ENCODE data around the gene HGD. TPM values are rescaled to one million over a fixed set of nuclear protein-coding genes. Genes with fewer than 3 reads are reported as not detected.
A peak's percentile ranks its signal among the peaks of the same experiment; 100 is the strongest.
"Not testable (repeated sequence)": the region's sequence is repeated elsewhere in the genome, so short reads cannot be mapped to it uniquely, and the experiment has no call there.

Gene HGD
- total RNA-seq, 1 donor from 2014 or later: 0.52 TPM

DNA sequence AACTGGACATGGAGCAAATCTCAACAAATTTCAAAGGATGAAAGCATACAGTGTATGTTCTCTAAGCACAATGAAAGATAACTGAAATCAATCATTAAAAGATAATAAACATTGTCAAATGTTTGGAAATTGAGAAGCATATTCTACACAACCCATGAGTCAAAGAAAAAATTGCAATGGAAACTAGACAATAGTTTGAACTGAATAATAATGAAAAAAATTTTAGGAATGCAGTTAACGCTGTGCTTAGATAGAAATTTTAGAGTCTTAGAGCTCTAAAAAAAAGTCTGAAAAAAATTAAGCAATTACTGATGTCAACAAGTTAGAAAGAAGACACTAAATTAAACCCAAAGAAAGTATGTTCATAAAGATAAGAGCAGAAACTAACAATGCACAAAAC is 44.8 kb upstream of the HGD start:
- Histone ChIP-seq H3K4me1 (ENCODE audit: insufficient read depth, low read length) (no peaks in the 10 kb centered on the region), H4K20me1 (ENCODE audit: insufficient read depth, low read length) (no peaks in the 10 kb centered on the region), H3K4me2 (ENCODE audit: low read length) (no peak overlapping the region), H3K36me3 (ENCODE audit: insufficient read depth, low read length) (no peaks in the 10 kb centered on the region), H3K9me3 (ENCODE audit: insufficient read depth, low read depth, low read length) (no peaks in the 10 kb centered on the region), H3K4me3 (ENCODE audit: insufficient read depth, low read depth, low read length) (no peak overlapping the region), H3K27me3 (ENCODE audit: insufficient read depth, low read length) (no peaks in the 10 kb centered on the region), H2AFZ (ENCODE audit: low read depth, low read length) (no peak overlapping the region), H3K27ac (ENCODE audit: low read depth, low read length) (no peak overlapping the region), H3K79me2 (ENCODE audit: insufficient read depth, low read length) (no peaks in the 10 kb centered on the region), H3K9ac (ENCODE audit: low read length) (no peak overlapping the region)
- no peak for TF ChIP-seq EZH2 (IDR thresholded peaks at IDR 0.05; ENCODE audit: insufficient read depth, low read length)
- TF ChIP-seq, protein P1, sequence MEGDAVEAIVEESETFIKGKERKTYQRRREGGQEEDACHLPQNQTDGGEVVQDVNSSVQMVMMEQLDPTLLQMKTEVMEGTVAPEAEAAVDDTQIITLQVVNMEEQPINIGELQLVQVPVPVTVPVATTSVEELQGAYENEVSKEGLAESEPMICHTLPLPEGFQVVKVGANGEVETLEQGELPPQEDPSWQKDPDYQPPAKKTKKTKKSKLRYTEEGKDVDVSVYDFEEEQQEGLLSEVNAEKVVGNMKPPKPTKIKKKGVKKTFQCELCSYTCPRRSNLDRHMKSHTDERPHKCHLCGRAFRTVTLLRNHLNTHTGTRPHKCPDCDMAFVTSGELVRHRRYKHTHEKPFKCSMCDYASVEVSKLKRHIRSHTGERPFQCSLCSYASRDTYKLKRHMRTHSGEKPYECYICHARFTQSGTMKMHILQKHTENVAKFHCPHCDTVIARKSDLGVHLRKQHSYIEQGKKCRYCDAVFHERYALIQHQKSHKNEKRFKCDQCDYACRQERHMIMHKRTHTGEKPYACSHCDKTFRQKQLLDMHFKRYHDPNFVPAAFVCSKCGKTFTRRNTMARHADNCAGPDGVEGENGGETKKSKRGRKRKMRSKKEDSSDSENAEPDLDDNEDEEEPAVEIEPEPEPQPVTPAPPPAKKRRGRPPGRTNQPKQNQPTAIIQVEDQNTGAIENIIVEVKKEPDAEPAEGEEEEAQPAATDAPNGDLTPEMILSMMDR (IDR thresholded peaks at IDR 0.05; ENCODE audit: insufficient read depth, low read depth, low read length): no peak
- H3K27me3 Mint-ChIP-seq (ENCODE audit: low read depth, unreplicated experiment): no peaks in the 10 kb centered on the region
- H3K27ac Mint-ChIP-seq (ENCODE audit: unreplicated experiment): no peak overlapping the region
- H3K36me3 Mint-ChIP-seq (ENCODE audit: low read depth, unreplicated experiment): no peaks in the 10 kb centered on the region
- peaks cover 3% of the 10 kb centered on the region for H3K9me3 Mint-ChIP-seq (ENCODE audit: unreplicated experiment)
- no peak overlapping the region for H3K4me3 Mint-ChIP-seq (ENCODE audit: unreplicated experiment)
- peaks cover 3% of the 10 kb centered on the region for H3K4me1 Mint-ChIP-seq (ENCODE audit: low read depth, unreplicated experiment)
- FAIRE-seq (peak; percentile 26), DNase-seq (ENCODE audit: low read depth) (peak; percentile 14)

DNA sequence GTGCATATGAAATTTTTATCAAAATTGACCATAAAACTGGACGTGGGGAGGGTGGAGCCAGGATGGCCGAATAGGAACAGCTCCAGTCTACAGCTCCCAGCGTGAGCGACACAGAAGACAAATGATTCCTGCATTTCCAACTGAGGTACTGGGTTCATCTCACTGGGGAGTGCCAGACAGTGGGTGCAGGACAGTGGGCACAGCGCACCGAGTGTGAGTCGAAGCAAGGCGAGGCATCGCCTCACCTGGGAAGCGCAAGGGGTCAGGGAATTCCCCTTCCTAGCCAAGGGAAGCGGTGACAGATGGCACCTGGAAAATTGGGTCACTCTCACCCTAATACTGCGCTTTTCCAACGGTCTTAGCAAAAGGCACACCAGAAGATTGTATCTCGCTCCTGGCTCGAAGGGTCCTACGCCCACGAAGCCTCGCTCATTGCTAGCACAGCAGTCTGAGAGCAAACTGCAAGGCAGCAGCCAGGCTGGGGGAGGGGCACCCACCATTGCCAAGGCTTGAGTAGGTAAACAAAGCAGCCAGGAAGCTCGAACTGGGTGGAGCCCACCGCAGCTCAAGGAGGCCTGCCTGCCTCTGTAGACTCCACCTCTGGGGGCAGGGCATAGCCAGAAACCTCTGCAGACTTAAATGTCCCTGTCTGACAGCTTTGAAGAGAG is 37.3 kb upstream of the HGD start:
- not testable (repeated sequence) for H2AFZ ChIP-seq (ENCODE audit: low read depth, low read length); FAIRE-seq; H3K4me2 ChIP-seq (ENCODE audit: low read length); H3K27me3 Mint-ChIP-seq (ENCODE audit: low read depth, unreplicated experiment); H3K4me1 Mint-ChIP-seq (ENCODE audit: low read depth, unreplicated experiment); H3K9me3 ChIP-seq (ENCODE audit: insufficient read depth, low read depth, low read length); H3K27ac Mint-ChIP-seq (ENCODE audit: unreplicated experiment); H3K36me3 Mint-ChIP-seq (ENCODE audit: low read depth, unreplicated experiment); H3K4me1 ChIP-seq (ENCODE audit: insufficient read depth, low read length); H3K27ac ChIP-seq (ENCODE audit: low read depth, low read length); H3K4me3 Mint-ChIP-seq (ENCODE audit: unreplicated experiment); H3K4me3 ChIP-seq (ENCODE audit: insufficient read depth, low read depth, low read length); H3K9me3 Mint-ChIP-seq (ENCODE audit: unreplicated experiment); H3K36me3 ChIP-seq (ENCODE audit: insufficient read depth, low read length); H4K20me1 ChIP-seq (ENCODE audit: insufficient read depth, low read length); H3K27me3 ChIP-seq (ENCODE audit: insufficient read depth, low read length); H3K9ac ChIP-seq (ENCODE audit: low read length); H3K79me2 ChIP-seq (ENCODE audit: insufficient read depth, low read length); DNase-seq (ENCODE audit: low read depth)

DNA sequence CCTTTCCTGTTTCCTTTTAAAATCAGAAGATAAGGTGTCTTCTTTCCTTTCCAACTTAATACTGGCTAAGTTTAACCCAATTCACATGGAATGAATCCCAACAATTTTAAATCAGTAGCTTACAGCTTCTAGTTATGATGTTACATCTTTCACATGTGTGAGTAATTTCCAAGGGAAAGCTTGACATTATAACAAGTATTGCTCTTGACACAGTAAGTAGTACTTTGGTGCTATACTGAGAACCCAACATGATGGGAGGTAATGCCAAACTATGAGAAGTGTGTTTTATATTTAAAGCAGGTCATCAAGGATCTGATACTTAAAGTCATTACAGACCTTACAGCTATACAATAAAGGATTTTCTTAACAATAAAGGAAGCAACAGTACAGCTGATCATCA is 31.2 kb upstream of the HGD start:
- H3K27ac Mint-ChIP-seq (ENCODE audit: unreplicated experiment): no peak overlapping the region
- Histone ChIP-seq H3K4me3 (ENCODE audit: insufficient read depth, low read depth, low read length) (no peak overlapping the region), H3K27ac (ENCODE audit: low read depth, low read length) (no peak overlapping the region), H3K4me1 (ENCODE audit: insufficient read depth, low read length) (no peaks in the 10 kb centered on the region), H3K4me2 (ENCODE audit: low read length) (no peak overlapping the region), H2AFZ (ENCODE audit: low read depth, low read length) (no peak overlapping the region), H3K9me3 (ENCODE audit: insufficient read depth, low read depth, low read length) (no peaks in the 10 kb centered on the region), H3K9ac (ENCODE audit: low read length) (no peak overlapping the region), H3K27me3 (ENCODE audit: insufficient read depth, low read length) (no peaks in the 10 kb centered on the region), H3K79me2 (ENCODE audit: insufficient read depth, low read length) (peaks cover 6% of the 10 kb centered on the region), H4K20me1 (ENCODE audit: insufficient read depth, low read length) (no peaks in the 10 kb centered on the region), H3K36me3 (ENCODE audit: insufficient read depth, low read length) (no peaks in the 10 kb centered on the region)
- H3K4me1 Mint-ChIP-seq (ENCODE audit: low read depth, unreplicated experiment): peaks cover 3% of the 10 kb centered on the region
- H3K9me3 Mint-ChIP-seq (ENCODE audit: unreplicated experiment): no peaks in the 10 kb centered on the region
- H3K4me3 Mint-ChIP-seq (ENCODE audit: unreplicated experiment): no peak overlapping the region
- H3K36me3 Mint-ChIP-seq (ENCODE audit: low read depth, unreplicated experiment): no peaks in the 10 kb centered on the region
- TF ChIP-seq EZH2 (IDR thresholded peaks at IDR 0.05; ENCODE audit: insufficient read depth, low read length): no peak
- TF ChIP-seq, protein P1 (IDR thresholded peaks at IDR 0.05; ENCODE audit: insufficient read depth, low read depth, low read length): no peak
- DNase-seq (ENCODE audit: low read depth): no peak
- FAIRE-seq: no peak
- H3K27me3 Mint-ChIP-seq (ENCODE audit: low read depth, unreplicated experiment): no peaks in the 10 kb centered on the region

Measured in astrocyte (in vitro differentiated cells and primary cell).